HG03159 (cell line): ENCODE data around the gene PVRIG.
"Not testable (repeated sequence)": the region's sequence is repeated elsewhere in the genome, so short reads cannot be mapped to it uniquely, and the experiment has no call there.

Experiments
- ATAC-seq: cut with Tn5 transposase; IDR thresholded peaks from one replicate; pipeline ENCODE4 v1.9.1; 2021; ENCODE audit warnings: mild to moderate bottlenecking, moderate library complexity; ENCODE audit not compliant: unreplicated experiment

The PVRIG gene

DNA sequence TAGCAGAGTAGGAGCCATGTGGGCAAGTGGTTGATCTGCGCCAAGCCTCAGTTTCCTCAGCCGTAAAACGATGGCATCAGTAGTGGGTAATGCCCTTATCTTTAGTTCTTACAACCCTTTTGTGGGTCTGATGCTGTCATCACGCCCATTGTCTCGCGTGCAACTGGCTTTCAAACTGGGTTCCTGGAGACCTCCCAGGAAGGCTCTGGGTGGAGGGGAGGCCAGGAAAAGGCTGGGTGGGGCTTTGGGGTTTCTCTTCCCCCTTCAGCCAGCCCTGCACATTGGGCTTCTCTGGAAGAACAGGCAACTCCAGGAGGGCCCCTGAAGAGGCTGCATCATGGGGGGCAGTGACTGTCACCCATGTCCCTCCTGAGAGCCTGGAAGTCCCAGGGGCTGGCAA, 5.1 kb downstream of the PVRIG start:
- not testable (repeated sequence) for ATAC-seq

DNA sequence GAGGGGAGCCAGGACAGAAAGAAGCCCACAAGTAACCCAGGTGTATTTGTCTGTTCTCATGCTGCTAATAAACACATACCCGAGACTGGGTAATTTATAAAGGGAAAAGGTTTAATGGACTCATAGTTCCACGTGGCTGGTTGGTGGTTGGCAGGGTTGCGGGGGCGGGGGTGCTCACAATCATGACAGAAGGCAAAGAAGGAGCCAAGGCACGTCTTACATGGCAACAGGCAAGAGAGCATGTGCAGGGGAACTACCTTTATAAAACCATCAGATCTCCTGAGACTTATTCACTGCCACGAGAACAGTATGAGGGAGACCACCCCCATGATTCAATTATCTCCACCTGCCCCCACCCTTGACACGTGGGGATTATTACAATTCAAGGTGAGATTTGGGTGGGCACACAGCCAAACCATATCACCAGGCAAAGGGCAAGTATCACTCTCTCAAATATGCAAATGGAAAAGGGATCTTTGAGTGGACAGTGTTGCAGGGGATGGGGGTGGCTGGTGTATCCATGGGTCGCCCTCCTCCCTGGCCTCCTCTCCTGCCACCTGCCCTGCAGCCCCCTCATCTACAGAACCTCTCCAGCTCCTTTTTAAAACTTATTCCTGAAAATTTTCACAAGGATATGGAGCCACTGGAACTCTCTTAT, 15.0 kb downstream of the PVRIG start:
- ATAC-seq: not testable (repeated sequence)

DNA sequence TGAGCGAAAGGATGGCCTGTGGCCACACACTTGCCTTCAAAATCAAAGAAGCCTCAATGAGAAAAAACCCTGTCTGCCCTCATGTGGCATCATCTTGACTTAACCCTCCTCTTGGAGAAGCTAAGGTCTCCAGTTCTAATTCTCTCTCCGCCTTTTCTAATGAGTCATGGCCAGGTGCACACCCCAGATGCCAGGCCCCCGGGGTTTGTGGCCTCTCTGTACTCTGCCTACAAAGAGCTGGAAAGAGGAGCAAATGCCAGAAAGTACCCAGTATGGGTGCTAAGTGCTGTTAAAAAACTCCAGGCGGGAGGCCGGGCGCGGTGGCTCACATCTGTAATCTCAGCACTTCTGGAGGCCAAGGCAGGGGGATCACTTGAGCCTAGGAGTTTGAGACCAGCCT, 20.2 kb downstream of the PVRIG start:
- not testable (repeated sequence) for ATAC-seq

DNA sequence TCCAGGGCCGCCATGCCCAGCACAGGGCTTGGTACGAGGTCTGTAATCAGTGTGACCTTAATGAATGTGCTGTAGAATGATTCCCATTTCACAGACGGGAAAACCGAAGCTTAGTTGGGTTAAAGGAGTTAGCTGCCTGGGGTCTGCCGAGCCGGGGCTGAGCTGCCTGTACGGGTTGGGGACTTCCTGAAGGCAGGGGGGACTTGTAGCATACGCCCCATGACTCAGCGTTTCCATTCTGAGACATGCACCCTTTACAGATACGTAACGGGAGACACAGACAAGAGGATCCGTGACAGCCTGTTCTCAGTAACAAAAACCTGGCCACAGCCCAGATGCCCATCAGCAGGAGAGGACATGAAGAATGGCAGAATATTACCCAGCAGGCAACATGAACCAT, 23.6 kb downstream of the PVRIG start:
- not testable (repeated sequence) for ATAC-seq

DNA sequence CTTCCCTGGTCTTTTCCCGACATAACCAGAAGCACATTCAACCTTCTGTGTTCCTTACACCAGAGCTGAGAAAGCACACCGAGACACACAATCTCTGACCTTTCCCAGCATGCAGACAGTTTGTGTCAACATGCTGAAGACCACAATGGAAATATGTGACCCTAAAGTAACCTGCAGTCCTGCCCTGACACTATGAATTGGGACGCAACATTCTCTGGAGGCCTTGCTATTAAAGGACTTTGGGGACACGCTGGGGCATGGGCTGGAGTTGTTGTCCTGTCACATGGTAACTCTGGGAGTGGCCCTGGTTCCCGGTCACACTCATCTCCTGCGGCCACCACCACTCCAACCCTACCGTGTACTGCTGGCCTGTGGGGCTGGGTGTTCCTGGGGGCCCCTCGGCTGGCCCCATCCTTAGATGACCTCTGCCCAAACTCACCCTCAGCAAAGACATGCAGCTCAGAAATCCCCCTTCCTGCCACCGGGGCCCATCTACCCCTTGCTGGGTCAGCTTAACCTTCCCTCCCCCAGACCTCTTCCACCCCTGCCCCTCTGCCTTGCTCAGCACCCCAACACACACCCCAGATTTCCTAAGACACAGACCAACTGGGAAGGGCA, 25.3 kb downstream of the PVRIG start:
- not testable (repeated sequence) for ATAC-seq

DNA sequence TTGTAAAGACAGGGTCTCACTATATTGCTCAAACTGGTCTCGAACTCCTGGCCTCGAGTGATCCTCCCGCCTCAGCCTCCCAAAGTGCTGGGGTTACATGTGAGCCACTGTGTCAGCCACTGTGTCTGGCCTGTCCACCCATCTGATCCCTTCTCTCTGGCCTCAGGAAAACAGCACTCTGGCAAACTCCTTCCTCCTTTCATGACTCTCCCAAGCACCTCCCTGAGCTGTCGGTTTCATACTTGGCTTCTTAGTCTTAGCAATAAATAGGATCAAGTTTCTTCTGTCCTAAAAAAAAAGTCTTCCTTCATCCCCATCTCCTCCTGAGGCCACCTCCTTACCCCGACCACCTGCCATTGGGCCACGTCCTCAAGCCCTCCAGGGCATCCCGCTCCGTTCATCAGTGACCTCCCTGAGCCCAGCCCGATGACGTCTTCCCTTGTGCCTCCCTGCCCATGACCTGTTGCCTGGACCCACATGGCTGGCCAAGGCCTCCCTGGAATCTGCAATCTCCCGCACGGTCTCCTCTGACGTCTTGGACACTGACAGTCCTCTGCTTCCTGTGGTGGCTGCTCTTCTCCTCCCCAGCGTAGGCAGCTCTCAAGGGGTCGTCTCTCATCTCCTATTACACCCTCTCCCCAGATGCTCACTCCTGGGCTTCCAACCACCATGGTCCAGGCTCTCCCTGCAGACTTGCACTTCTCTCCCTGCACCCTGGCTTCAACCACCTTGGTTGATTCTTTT, 26.5 kb downstream of the PVRIG start:
- not testable (repeated sequence) for ATAC-seq

DNA sequence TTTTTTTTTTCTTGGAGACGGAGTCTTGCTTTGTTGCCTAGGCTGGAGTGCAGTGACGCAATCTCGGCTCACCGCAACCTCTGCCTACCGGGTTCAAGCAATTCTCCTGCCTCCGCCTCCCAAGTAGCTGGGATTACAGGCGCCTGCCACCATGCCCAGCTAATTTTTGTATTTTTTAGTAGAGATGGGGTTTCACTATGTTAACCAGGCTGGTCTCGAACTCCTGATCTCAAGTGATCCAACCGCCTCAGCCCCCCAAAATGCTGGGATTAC, 27.1 kb downstream of the PVRIG start:
- not testable (repeated sequence) for ATAC-seq

DNA sequence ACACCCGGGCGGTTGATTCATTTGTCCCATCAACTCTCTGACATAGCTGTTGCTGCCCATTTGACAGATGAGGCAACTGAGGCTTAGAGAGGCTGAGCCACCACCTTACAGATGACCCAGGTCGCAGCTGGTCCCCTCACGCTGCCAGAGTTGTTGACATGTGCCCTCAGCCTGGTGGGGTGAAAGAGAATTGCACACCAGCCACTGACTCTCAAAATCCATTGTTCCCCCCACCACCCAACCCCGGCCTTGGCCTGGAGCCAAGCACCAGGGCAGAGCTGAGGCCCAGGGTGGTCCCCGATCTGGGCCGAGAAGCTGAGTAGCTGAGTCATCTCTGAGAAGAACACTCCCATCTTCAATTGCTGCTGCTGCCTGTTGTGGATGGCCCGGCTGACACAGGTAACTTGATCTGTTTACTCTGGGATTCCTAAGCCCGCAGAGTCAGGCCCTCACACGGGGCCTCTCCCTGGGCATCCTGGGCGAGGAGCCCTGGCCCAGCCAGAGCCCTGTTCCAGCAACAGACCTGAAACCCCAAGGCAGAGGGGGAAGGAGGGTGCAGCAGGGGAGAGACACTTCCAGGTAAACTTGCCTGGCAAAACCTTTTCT, 27.5 kb downstream of the PVRIG start:
- ATAC-seq: no peak

DNA sequence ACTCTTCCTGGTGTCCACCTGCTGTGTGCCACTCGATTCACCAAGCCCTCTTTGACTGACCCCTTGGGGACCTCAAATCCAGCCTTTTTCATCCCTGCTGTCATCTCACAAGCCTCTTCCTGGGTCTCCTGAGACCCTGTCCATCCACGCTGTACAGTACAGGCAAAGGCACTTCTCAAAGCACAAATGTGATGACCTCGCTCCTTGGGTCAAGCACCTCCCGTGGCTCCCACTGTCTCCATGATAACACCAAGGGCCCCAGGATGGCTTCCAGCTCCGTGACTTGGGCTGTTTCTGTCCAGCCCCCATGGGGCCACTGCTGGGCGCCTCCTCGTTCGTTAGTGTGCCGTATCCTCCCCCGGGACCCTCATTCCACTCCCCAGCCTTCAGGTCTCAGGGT, 28.7 kb downstream of the PVRIG start:
- ATAC-seq: no peak

DNA sequence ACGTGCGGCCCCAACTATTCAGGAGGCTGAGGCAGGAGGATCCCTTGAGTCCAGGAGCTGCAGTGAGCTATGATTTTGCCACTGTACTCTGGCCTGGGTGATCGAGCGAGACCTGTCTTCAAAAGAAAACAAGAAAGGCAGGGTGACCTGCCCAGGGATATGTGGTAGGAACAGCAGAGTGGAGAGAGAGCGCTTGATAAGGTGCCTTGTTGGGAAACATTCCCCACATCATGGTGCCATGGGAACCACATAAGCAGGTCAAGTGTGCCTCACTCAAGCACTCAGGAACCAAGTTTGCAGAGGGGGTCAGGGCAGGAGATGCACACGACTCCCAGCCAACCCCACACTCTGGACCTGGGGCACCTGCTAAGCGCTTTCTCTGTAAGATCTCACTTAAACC, 37.3 kb downstream of the PVRIG start:
- ATAC-seq: no peak

DNA sequence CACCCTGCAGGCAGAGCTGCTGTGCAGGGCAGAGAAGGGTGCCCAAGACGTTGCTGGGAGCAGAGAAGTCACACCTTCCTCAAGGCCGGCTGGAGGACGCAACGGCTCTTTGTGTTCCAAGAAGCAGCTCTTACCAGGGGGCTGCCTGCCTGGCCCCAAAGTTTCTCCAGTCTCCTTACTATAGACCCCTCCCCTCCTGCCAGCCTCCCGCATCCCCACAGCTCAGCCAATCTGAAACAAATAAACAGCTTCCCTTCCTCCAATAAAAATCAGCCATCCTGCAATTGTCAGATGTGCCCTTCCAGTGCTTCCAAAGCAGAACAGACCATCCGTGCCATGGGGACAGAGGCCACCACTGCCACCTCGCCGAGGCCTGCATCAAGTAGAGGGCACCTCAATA, 40.2 kb downstream of the PVRIG start:
- ATAC-seq: not testable (repeated sequence)

DNA sequence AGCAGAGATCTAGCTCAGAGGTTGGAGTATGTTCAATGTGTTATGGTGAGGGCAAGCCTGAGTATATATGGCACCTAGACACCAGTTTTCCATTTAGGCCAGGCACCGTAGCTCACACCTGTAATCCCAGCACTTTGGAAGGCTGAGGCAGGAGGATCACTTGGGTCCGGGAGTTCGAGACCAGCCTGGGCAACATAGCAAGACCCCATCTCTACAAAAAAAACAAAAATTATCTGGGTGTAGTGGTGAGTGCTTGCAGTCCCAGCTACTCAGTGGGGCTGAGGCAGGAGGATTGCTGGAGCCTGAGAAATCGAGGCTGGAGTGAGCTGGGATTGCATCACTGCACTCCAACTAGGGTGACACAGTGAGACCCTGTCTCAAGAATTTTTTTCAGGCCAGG, 43.1 kb downstream of the PVRIG start:
- not testable (repeated sequence) for ATAC-seq

DNA sequence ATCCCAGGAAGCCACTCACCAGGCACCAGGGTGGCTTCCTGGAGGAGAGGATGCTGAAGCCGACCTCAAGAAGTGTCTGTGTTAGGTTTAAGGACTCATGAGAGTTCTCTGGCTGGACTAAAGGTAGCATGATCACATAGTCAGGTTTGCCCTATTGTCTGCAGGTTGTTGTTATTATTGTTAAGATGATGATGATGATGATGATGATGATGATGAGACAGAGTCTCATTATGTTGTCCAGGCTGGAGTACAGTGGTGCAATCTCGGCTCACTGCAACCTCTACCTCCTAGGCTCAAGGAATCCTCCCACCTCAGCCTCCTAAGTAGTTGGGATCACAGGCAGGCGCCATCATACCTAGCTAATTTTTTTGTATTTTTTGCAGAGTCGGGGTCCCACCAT, 44.5 kb downstream of the PVRIG start:
- not testable (repeated sequence) for ATAC-seq

DNA sequence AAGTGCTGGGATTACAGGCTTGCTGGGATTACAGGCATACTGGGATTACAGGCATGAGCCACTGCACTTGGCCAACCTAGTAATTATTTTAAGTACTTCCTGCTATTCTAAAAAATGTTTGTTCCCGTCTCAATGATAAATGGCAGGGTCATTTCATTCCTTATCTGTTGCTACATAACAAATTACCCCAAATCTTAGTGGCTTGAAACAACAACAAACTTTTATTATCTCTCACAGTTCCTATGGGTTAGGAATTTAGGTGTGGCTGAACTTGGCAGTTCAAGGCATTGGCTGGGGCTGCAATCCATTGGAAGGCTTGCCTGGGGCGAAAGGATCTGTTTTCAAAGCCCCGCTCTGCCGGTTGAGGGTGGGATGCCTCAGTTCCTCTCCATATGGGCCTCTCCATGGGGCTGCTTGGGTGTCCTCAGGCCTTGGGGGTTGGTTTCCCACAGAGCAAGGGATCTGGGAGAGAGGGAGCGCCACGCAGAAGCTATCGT, 45.0 kb downstream of the PVRIG start:
- ATAC-seq: not testable (repeated sequence)

DNA sequence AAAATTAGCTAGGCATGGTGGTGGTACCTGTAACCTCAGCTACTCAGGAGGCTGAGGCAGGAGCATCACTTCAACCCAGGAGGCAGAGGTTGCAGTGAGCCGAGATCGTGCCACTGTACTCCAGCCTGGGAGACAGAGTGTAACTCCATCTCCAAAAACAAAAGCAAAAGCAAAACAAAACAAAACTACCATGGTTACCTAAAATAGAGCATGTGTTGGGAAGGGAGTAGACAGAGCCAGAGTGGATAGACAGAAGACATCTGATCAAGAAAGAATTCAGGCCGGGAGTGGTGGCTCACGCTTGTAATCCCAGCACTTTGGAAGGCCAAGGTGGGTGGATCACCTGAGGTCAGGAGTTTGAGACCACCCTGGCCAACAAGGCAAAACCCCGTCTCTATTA, 46.1 kb downstream of the PVRIG start:
- ATAC-seq: not testable (repeated sequence)

DNA sequence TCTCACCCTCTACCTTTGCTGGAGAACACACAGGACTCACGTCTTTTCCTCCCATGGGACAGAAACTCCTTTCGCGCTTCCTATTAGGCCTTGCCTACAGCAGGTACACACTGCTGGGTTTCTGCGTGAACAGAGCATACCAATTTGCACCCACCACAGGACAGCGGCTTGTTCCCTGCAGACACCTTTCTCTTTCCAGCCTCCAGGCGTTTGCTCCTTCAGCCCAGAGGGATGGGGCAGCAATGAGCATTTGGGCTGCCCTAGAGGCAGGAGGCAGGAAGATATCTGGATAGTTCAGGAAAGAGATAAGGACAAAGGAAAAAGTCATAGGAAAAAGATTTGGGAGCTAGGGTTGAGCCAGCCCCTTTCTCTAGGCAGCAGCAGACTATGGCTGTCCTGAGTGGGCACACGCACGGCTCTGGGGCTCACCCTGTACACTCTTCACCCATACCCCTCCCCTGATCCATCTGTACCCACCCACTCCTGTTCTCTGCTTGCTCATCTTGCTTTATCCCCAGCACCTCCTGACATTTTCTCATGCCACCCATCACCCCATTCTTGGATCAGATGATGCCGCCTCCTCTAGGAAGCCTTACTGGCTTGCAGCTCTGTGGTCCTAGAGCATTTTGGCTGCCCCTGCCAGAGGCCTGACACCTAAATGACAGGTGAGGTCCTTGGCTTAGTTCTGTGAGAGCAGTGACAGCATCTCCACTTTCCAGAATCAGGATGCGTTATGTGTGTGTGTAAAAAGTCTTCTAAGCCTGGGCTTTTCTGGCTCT, 47.0 kb downstream of the PVRIG start:
- ATAC-seq: no peak

DNA sequence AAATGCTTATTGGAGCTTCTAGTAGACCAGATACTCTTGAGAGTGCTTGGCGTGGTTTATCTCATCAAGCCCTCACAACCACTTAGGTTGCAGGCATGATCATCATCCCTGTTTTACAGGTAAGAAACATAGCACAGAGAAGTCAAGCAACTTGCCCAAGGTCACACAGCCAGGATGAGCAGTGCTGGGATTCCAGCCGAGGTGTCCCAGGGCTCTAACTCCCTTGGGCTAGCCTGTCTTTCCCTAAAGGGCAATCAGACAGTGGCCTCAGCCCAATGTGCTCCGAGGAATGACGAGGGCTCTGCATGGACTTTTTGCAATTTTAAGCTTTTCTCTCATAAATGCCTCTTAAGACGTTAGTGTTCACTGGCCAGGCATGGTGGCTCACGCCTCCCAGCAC, 47.9 kb downstream of the PVRIG start:
- no peak for ATAC-seq

DNA sequence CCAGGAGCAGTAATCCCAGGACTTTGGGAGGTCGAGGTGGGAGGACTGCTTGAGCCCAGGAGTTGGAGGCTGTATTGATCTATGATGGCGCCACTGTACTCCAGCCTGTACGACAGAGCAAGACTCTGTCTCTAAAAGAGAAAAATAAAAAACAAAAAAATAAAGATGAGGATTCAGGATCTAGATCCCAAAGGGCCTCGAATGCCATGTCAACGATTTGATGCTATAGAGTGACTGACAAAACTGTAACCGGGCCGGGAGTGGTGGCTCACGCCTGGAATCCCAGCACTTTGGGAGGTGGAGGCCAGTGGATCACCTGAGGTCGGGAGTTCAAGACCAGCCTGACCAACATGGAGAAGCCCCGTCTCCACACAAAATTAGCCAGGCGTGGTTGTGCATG, 49.1 kb downstream of the PVRIG start:
- ATAC-seq: not testable (repeated sequence)

DNA sequence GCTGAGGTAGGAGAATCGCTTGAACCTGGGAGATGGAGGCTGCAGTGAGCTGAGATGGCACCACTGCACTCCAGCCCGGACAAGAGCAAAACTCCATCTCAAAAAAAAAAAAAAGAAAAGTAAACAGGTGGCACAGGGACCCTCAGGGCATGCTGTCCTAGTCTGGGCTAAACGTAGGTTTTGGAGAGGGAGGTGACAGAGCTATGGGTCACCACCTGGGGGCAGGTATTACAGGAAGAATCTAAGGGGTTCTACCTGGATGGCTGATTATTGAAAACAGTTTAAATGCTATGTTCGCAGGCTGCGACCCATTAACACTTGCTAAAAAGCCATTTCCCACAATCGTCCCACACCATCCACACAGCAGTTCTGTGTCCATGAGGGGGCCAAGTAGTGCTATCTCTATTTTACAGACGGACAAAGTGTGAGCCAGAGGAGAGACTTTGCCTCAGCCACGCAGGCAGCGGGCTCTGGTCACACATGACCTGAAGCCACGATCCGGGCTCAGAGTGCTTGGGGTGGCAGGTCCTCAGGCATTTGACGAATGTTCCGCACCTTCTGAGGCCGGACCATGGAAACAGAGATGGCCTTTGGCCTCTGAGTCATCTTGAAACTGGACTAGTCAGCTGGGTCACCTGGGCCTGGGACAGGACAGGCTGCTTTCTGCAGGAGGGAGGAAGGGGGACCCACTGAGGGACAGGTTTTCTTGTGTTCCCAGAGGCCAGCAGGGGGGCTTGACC, 49.7 kb downstream of the PVRIG start:
- ATAC-seq: not testable (repeated sequence)
